WTC11 (cell line): ENCODE measurements around the gene SDF2.

Experiments
- CREB1 ChIP-seq: sonication (generic); formaldehyde crosslinking; IDR thresholded peaks from 2 replicates; pipeline ENCODE4 v1.8.0; 2023; ENCODE audit warnings: mild to moderate bottlenecking, missing genetic modification reagents
- ESRRA ChIP-seq: sonication (generic); formaldehyde crosslinking; IDR thresholded peaks from 2 replicates; pipeline ENCODE4 v1.8.1; 2022; ENCODE audit warnings: mild to moderate bottlenecking, missing genetic modification reagents, borderline replicate concordance
- ETV6 ChIP-seq: sonication (generic); formaldehyde crosslinking; IDR thresholded peaks from 2 replicates; pipeline ENCODE4 v1.8.1; 2022; ENCODE audit warnings: mild to moderate bottlenecking, missing genetic modification reagents
- FOXP1 ChIP-seq: sonication (generic); formaldehyde crosslinking; IDR thresholded peaks from 2 replicates; pipeline ENCODE4 v1.8.0; 2022; ENCODE audit warnings: missing genetic modification reagents, mild to moderate bottlenecking, moderate library complexity, borderline replicate concordance
- JUN ChIP-seq: sonication (generic); formaldehyde crosslinking; IDR thresholded peaks from 2 replicates; pipeline ENCODE4 v1.8.0; 2023; ENCODE audit warnings: mild to moderate bottlenecking, missing genetic modification reagents
- SMAD3 ChIP-seq: sonication (generic); formaldehyde crosslinking; IDR thresholded peaks from 2 replicates; pipeline ENCODE4 v1.8.0; 2022; ENCODE audit warnings: missing genetic modification reagents, mild to moderate bottlenecking, borderline replicate concordance
- TEAD4 ChIP-seq: sonication (generic); formaldehyde crosslinking; IDR thresholded peaks from 2 replicates; pipeline ENCODE4 v1.8.0; 2022; ENCODE audit warnings: mild to moderate bottlenecking, missing genetic modification reagents
- TF ChIP-seq, protein P1 (sequence below): fragments of 200-600 bp; IDR thresholded peaks from 2 replicates; pipeline ENCODE4 v1.8.0; 2022; ENCODE audit warnings: antibody characterized with exemption
- TF ChIP-seq, protein P2 (sequence below): sonication (generic); formaldehyde crosslinking; IDR thresholded peaks from 2 replicates; pipeline ENCODE4 v1.8.0; 2022; ENCODE audit warnings: mild to moderate bottlenecking, missing genetic modification reagents
- TF ChIP-seq, protein P3 (sequence below): sonication (generic); formaldehyde crosslinking; IDR thresholded peaks from 2 replicates; pipeline ENCODE4 v1.8.1; 2023; ENCODE audit warnings: mild to moderate bottlenecking, missing genetic modification reagents, moderate library complexity
- TF ChIP-seq, protein P4 (sequence below): fragments of 250-450 bp; sonication (Bioruptor Pico); IDR thresholded peaks from 2 replicates; pipeline ENCODE4 v1.9.0; 2021; ENCODE audit warnings: mild to moderate bottlenecking
- TF ChIP-seq, protein P5 (sequence below): sonication (generic); formaldehyde crosslinking; IDR thresholded peaks from 2 replicates; pipeline ENCODE4 v1.8.1; 2023; ENCODE audit warnings: mild to moderate bottlenecking, missing genetic modification reagents, moderate library complexity
- TF ChIP-seq, protein P6 (sequence below): fragments of 250-450 bp; sonication (Bioruptor Pico); IDR thresholded peaks from 2 replicates; pipeline ENCODE4 v2.1.2; 2022; ENCODE audit warnings: mild to moderate bottlenecking, moderate library complexity
- TF ChIP-seq, protein P7 (sequence below): fragments of 250-450 bp; sonication (Bioruptor Pico); conservative IDR thresholded peaks from 2 replicates; pipeline ENCODE4 v1.9.0; 2021; ENCODE audit warnings: mild to moderate bottlenecking

DNA sequence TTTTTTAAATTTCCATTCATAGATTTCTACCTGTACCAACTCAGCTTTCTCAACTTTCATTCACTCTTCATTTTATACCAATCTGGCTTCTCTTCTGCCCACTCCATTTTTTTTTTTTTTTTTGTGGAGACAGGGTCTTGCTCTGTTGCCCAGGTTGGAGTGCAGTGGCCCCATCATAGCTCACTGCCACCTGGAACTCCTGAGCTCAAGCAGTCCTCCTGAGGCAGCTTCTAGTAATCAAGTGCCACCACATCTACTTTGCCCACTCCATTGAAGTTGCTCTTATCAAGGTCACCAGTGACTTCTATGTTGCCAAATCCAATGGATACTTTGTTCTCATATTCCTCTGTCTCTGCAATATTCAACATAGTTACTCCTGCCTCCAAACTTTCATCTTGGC is 2.0 kb upstream of the SDF2 start:
- TF ChIP-seq, protein P1, sequence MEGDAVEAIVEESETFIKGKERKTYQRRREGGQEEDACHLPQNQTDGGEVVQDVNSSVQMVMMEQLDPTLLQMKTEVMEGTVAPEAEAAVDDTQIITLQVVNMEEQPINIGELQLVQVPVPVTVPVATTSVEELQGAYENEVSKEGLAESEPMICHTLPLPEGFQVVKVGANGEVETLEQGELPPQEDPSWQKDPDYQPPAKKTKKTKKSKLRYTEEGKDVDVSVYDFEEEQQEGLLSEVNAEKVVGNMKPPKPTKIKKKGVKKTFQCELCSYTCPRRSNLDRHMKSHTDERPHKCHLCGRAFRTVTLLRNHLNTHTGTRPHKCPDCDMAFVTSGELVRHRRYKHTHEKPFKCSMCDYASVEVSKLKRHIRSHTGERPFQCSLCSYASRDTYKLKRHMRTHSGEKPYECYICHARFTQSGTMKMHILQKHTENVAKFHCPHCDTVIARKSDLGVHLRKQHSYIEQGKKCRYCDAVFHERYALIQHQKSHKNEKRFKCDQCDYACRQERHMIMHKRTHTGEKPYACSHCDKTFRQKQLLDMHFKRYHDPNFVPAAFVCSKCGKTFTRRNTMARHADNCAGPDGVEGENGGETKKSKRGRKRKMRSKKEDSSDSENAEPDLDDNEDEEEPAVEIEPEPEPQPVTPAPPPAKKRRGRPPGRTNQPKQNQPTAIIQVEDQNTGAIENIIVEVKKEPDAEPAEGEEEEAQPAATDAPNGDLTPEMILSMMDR = no peak
- TF ChIP-seq TEAD4 (CRISPR knock-in tag) (no peak), JUN (no peak), ETV6 (no peak), ESRRA (CRISPR knock-in tag) (no peak), SMAD3 (CRISPR knock-in tag) (no peak), FOXP1 (CRISPR knock-in tag) (no peak), CREB1 (no peak)
- TF ChIP-seq, protein P2, sequence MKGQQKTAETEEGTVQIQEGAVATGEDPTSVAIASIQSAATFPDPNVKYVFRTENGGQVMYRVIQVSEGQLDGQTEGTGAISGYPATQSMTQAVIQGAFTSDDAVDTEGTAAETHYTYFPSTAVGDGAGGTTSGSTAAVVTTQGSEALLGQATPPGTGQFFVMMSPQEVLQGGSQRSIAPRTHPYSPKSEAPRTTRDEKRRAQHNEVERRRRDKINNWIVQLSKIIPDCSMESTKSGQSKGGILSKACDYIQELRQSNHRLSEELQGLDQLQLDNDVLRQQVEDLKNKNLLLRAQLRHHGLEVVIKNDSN (CRISPR knock-in tag) = no peak
- TF ChIP-seq, protein P3, sequence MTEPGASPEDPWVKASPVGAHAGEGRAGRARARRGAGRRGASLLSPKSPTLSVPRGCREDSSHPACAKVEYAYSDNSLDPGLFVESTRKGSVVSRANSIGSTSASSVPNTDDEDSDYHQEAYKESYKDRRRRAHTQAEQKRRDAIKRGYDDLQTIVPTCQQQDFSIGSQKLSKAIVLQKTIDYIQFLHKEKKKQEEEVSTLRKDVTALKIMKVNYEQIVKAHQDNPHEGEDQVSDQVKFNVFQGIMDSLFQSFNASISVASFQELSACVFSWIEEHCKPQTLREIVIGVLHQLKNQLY (CRISPR knock-in tag) = no peak
- TF ChIP-seq, protein P4, sequence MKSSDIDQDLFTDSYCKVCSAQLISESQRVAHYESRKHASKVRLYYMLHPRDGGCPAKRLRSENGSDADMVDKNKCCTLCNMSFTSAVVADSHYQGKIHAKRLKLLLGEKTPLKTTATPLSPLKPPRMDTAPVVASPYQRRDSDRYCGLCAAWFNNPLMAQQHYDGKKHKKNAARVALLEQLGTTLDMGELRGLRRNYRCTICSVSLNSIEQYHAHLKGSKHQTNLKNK (CRISPR knock-in tag) = no peak
- TF ChIP-seq, protein P5, sequence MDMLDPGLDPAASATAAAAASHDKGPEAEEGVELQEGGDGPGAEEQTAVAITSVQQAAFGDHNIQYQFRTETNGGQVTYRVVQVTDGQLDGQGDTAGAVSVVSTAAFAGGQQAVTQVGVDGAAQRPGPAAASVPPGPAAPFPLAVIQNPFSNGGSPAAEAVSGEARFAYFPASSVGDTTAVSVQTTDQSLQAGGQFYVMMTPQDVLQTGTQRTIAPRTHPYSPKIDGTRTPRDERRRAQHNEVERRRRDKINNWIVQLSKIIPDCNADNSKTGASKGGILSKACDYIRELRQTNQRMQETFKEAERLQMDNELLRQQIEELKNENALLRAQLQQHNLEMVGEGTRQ (CRISPR knock-in tag) = no peak
- TF ChIP-seq, protein P6, sequence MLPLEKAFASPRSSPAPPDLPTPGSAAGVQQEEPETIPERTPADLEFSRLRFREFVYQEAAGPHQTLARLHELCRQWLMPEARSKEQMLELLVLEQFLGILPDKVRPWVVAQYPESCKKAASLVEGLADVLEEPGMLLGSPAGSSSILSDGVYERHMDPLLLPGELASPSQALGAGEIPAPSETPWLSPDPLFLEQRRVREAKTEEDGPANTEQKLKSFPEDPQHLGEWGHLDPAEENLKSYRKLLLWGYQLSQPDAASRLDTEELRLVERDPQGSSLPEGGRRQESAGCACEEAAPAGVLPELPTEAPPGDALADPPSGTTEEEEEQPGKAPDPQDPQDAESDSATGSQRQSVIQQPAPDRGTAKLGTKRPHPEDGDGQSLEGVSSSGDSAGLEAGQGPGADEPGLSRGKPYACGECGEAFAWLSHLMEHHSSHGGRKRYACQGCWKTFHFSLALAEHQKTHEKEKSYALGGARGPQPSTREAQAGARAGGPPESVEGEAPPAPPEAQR (CRISPR knock-in tag) = no peak
- TF ChIP-seq, protein P7, sequence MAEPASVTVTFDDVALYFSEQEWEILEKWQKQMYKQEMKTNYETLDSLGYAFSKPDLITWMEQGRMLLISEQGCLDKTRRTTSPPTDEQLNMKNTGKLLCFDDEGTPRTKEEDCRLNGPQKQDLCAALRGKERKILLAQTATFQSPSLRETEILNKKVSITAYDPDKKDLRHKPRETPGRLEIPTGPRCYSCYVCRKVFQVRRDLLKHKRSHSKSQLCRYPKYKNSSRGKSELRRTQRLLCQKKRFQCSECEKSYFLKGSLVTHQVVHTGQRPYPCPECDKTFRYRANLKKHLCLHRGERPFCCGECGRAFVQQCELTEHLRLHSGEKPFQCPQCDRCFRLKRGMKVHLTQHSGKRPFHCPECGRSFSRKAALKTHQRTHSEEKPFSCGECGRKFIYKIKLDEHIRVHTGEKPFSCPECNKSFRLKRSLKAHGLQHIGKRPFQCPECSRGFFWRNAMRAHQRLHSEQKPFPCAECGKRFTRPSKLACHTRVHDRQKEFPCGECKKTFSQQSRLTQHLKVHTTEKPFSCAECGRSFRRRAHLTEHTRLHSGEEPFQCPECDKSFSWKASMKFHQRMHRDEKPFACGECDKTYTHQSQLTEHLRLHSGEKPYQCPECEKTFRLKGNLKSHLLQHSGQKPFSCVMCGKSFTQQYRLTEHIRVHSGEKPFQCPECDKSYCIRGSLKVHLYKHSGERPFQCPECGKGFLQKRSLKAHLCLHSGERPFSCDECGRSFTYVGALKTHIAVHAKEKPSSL (CRISPR knock-in tag) = no peak
